ENCODE results near the gene CERK. TPM values are rescaled to one million over a fixed set of nuclear protein-coding genes. Genes with fewer than 3 reads are reported as not detected.

Gene CERK
- polyA plus RNA-seq, 1 donor from 2014 or later, result 57.4 TPM

GRCh38 chr22:46656856-46657654 is 81.0 kb downstream of the CERK start:
- Histone ChIP-seq H2AFZ (ENCODE audit: low read depth, low read length) (no peak overlapping the region), H3K9me3 (ENCODE audit: low read length) (no peaks in the 10 kb centered on the region), H3K79me2 (replicated peaks; ENCODE audit: insufficient read depth, low read length) (no peaks in the 10 kb centered on the region), H3K27ac (ENCODE audit: low read length) (no peak overlapping the region), H3K4me3 (ENCODE audit: low read length) (no peak overlapping the region), H3K36me3 (ENCODE audit: insufficient read depth, low read length) (no peaks in the 10 kb centered on the region), H3K9ac (ENCODE audit: low read length) (no peak overlapping the region), H3K9me2 (ENCODE audit: insufficient read depth, low read length) (no peaks in the 10 kb centered on the region), H4K20me1 (ENCODE audit: insufficient read depth) (no peaks in the 10 kb centered on the region), H3F3A (ENCODE audit: insufficient read depth, low read length, poor library complexity, severe bottlenecking) (no peaks in the 10 kb centered on the region), H3K4me2 (ENCODE audit: low read length) (no peak overlapping the region), H3K27me3 (ENCODE audit: insufficient read depth, low read depth, low read length) (no peaks in the 10 kb centered on the region)
- TF ChIP-seq SMC3 (conservative IDR thresholded peaks at IDR 0.05; ENCODE audit: poor library complexity) (no peak), MXI1 (conservative IDR thresholded peaks at IDR 0.05; ENCODE audit: poor library complexity, severe bottlenecking) (no peak)

- Histone ChIP-seq H3K9me2 (ENCODE audit: insufficient read depth, low read length) (no peaks in the 10 kb centered on the region), H3K4me3 (ENCODE audit: low read length) (no peak overlapping the region), H3K27ac (ENCODE audit: low read length) (no peak overlapping the region), H3F3A (ENCODE audit: insufficient read depth, low read length, poor library complexity, severe bottlenecking) (no peaks in the 10 kb centered on the region), H3K27me3 (ENCODE audit: insufficient read depth, low read depth, low read length) (no peaks in the 10 kb centered on the region), H3K4me2 (ENCODE audit: low read length) (no peak overlapping the region), H4K20me1 (ENCODE audit: insufficient read depth) (no peaks in the 10 kb centered on the region), H3K36me3 (ENCODE audit: insufficient read depth, low read length) (no peaks in the 10 kb centered on the region), H3K9ac (ENCODE audit: low read length) (no peak overlapping the region), H2AFZ (ENCODE audit: low read depth, low read length) (no peak overlapping the region), H3K79me2 (replicated peaks; ENCODE audit: insufficient read depth, low read length) (no peaks in the 10 kb centered on the region), H3K9me3 (ENCODE audit: low read length) (no peaks in the 10 kb centered on the region)
- no peak for TF ChIP-seq EZH2 (IDR thresholded peaks at IDR 0.05; ENCODE audit: borderline replicate concordance, insufficient read depth, low read length, poor library complexity, severe bottlenecking)
- TF ChIP-seq RAD21 (conservative IDR thresholded peaks at IDR 0.05), result no peak
- TF ChIP-seq POLR2AphosphoS5 (IDR thresholded peaks at IDR 0.05), result no peak
- no peak for TF ChIP-seq MXI1 (conservative IDR thresholded peaks at IDR 0.05; ENCODE audit: poor library complexity, severe bottlenecking)
- no peak for TF ChIP-seq SMC3 (conservative IDR thresholded peaks at IDR 0.05; ENCODE audit: poor library complexity)
- no peak for TF ChIP-seq REST (IDR thresholded peaks at IDR 0.05; ENCODE audit: borderline replicate concordance)
- TF ChIP-seq EP300 (conservative IDR thresholded peaks at IDR 0.05; ENCODE audit: poor library complexity, severe bottlenecking), result no peak
- no peak for TF ChIP-seq TAF1 (IDR thresholded peaks at IDR 0.05; ENCODE audit: low read depth)
- no peak for TF ChIP-seq CTCF (IDR thresholded peaks at IDR 0.05; ENCODE audit: poor library complexity, severe bottlenecking)
These were observed 82.0 kb downstream of the CERK start for GRCh38 chr22:46655861-46656608.
